Measurements from ENCODE around the gene PPP1R12A.

DNA sequence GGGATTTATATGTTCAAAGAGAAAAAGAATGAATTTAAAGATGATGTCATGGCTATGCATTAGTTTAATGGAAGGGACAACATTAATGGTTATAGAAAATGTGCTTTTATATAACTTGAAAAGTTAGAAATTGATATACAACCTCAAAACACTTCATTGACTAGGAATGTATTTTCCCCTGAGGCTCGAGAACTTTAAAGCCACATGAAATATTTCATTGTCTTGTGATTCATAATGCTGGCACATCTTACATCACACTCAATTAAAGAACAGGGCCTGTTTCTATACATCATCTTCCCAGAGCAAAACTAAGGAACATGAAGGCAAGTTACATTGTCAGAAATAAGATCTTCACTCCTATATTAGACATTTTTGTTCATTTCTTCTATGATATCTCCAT, 208.9 kb downstream of the PPP1R12A start:
- TF ChIP-seq TARDBP (IDR thresholded peaks at IDR 0.05): no peak
- no peak for TF ChIP-seq LEF1 (IDR thresholded peaks at IDR 0.05; ENCODE audit: borderline replicate concordance)
- TF ChIP-seq CTBP1 (IDR thresholded peaks at IDR 0.05; ENCODE audit: borderline replicate concordance): no peak
- TF ChIP-seq BHLHE40 (IDR thresholded peaks at IDR 0.05; ENCODE audit: borderline replicate concordance): no peak
- no peak for TF ChIP-seq HDGF (IDR thresholded peaks at IDR 0.05; ENCODE audit: borderline replicate concordance)
- TF ChIP-seq NFRKB (IDR thresholded peaks at IDR 0.05): no peak
- TF ChIP-seq ARNT (IDR thresholded peaks at IDR 0.05): no peak
- TF ChIP-seq L3MBTL2 (conservative IDR thresholded peaks at IDR 0.05): no peak
- TF ChIP-seq SUZ12 (IDR thresholded peaks at IDR 0.05): no peak
- TF ChIP-seq ELF4 (IDR thresholded peaks at IDR 0.05): no peak

Measured in HEK293T (cell line).